H1 (cell line): ENCODE measurements around the gene TFAP2E. TPM values are rescaled to one million over a fixed set of nuclear protein-coding genes. Genes with fewer than 3 reads are reported as not detected.

Source experiments
- CTCF ChIA-PET: fragments of 300-600 bp; sonication (Branson Sonifier 250); formaldehyde crosslinking; loops from one replicate; lab custom pipeline; 2021; ENCODE audit not compliant: partially characterized antibody; lab: Charles Lee
- POLR2A ChIA-PET: fragments of 300-600 bp; sonication (Branson Sonifier 250); formaldehyde crosslinking; loops from one replicate; lab custom pipeline; 2021; ENCODE audit warnings: inconsistent platforms; ENCODE audit not compliant: partially characterized antibody; lab: Charles Lee
- DNase-seq, 2 experiments: peaks; one replicate each; pipeline versions ENCODE4 v3.0.0 to v3.0.0-alpha.2; 2010 to 2022; ENCODE audit warnings: low spot score in 2 of 2, low read depth in 1 of 2, mixed read lengths in 1 of 2
- FAIRE-seq: peaks from 2 replicates; lab custom pipeline; 2011; peaks lifted over from hg19 to GRCh38; lab: Jason Lieb, UNC
- H2AFZ ChIP-seq: 2 replicates; pipeline ENCODE4 v1.8.1; 2012; ENCODE audit warnings: low read length, inconsistent platforms
- H2AK5ac ChIP-seq: 2 replicates; pipeline ENCODE4 v1.6.1; 2013; ENCODE audit warnings: low read depth, low read length
- H2BK120ac ChIP-seq: replicated peaks from 2 replicates; pipeline ENCODE3; 2013; ENCODE audit warnings: low read depth, low read length, inconsistent platforms
- H2BK12ac ChIP-seq: 2 replicates; pipeline ENCODE4 v1.6.1; 2013; ENCODE audit warnings: low read depth, low read length
- H2BK15ac ChIP-seq: 2 replicates; pipeline ENCODE4 v1.6.1; 2013; ENCODE audit warnings: low read length
- H2BK20ac ChIP-seq: 2 replicates; pipeline ENCODE4 v1.6.1; 2013; ENCODE audit warnings: low read length
- H2BK5ac ChIP-seq: 2 replicates; pipeline ENCODE4 v1.6.1; 2013; ENCODE audit warnings: low read depth, low read length
- H3K14ac ChIP-seq: 2 replicates; pipeline ENCODE4 v1.6.1; 2013; ENCODE audit warnings: inconsistent platforms; ENCODE audit not compliant: insufficient read length
- H3K18ac ChIP-seq: 2 replicates; pipeline ENCODE4 v1.6.1; 2013; ENCODE audit warnings: low read length; ENCODE audit errors: extremely low read depth
- H3K23ac ChIP-seq: 2 replicates; pipeline ENCODE4 v1.6.1; 2013; ENCODE audit warnings: inconsistent platforms; ENCODE audit not compliant: insufficient read length
- H3K23me2 ChIP-seq: 2 replicates; pipeline ENCODE4 v1.6.1; 2013; ENCODE audit warnings: low read depth, low read length
- H3K27ac ChIP-seq: 2 replicates; pipeline ENCODE4 v1.6.1; 2011; ENCODE audit warnings: low read depth, low read length, inconsistent platforms
- H3K27me3 ChIP-seq, 4 experiments: replicated peaks in 1 of 4; 1 replicate in 1 of 4; 2 replicates in 3 of 4; pipeline versions ENCODE4 v1.6.1 to v1.8.1; 2011 to 2013; ENCODE audit warnings: low read length in 3 of 4, mild to moderate bottlenecking in 3 of 4, inconsistent platforms in 2 of 4, mixed read lengths in 2 of 4, moderate library complexity in 1 of 4; ENCODE audit not compliant: control insufficient read depth in 3 of 4, insufficient read depth in 3 of 4; ENCODE audit errors: extremely low read depth in 1 of 4
- H3K36me3 ChIP-seq, 4 experiments: 2 replicates each; pipeline versions ENCODE4 v1.6.1 to v1.8.1; 2011 to 2013; ENCODE audit warnings: mild to moderate bottlenecking in 4 of 4, low read length in 3 of 4, moderate library complexity in 2 of 4, control low read depth in 1 of 4, inconsistent platforms in 1 of 4; ENCODE audit not compliant: insufficient read depth in 4 of 4, control insufficient read depth in 2 of 4
- H3K4ac ChIP-seq: replicated peaks from 2 replicates; pipeline ENCODE3; 2013; ENCODE audit warnings: low read length, low read depth, mixed read lengths, inconsistent platforms; ENCODE audit not compliant: insufficient read length
- H3K4me1 ChIP-seq, 4 experiments: replicated peaks in 1 of 4; 1 replicate in 1 of 4; 2 replicates in 3 of 4; pipeline versions ENCODE4 v1.6.1 to v1.8.1; 2011 to 2013; ENCODE audit warnings: low read length in 3 of 4, inconsistent platforms in 2 of 4, mixed read lengths in 1 of 4; ENCODE audit not compliant: insufficient read depth in 4 of 4, control insufficient read depth in 3 of 4
- H3K4me2 ChIP-seq, 2 experiments: 2 replicates each; pipeline versions ENCODE4 v1.6.1 to v1.8.1; 2011 to 2013; ENCODE audit warnings: low read depth in 2 of 2, low read length in 2 of 2, control low read depth in 1 of 2, inconsistent platforms in 1 of 2, mild to moderate bottlenecking in 1 of 2; ENCODE audit not compliant: insufficient read depth in 1 of 2
- H3K4me3 ChIP-seq, 4 experiments: fragments of 200-600, 300-600 bp in 1 of 4; sonication (generic), shearing (Covaris generic), sonication (Bioruptor Twin) in 1 of 4; 2 replicates each; pipeline versions ENCODE4 v1.5.1 to v1.8.1; 2011 to 2016; ENCODE audit warnings: low read length in 4 of 4, low read depth in 3 of 4, control low read depth in 2 of 4, inconsistent platforms in 2 of 4, mild to moderate bottlenecking in 2 of 4, mixed read lengths in 1 of 4, moderate library complexity in 1 of 4; ENCODE audit not compliant: insufficient read depth in 2 of 4; ENCODE audit errors: extremely low read depth in 1 of 4
- H3K56ac ChIP-seq: replicated peaks from 2 replicates; pipeline ENCODE3; 2013; ENCODE audit warnings: low read depth, mild to moderate bottlenecking, mixed read lengths, low read length, inconsistent platforms; ENCODE audit not compliant: insufficient read length
- H3K79me1 ChIP-seq: 2 replicates; pipeline ENCODE4 v1.6.1; 2013; ENCODE audit warnings: low read depth, low read length, control low read depth
- H3K79me2 ChIP-seq, 2 experiments: 2 replicates each; pipeline versions ENCODE4 v1.6.1 to v1.8.1; 2012 to 2013; ENCODE audit warnings: low read length in 2 of 2, mild to moderate bottlenecking in 2 of 2, inconsistent platforms in 1 of 2; ENCODE audit not compliant: insufficient read depth in 2 of 2, control insufficient read depth in 1 of 2
- H3K9ac ChIP-seq, 4 experiments: replicated peaks in 1 of 4; 1 replicate in 1 of 4; 2 replicates in 3 of 4; pipeline versions ENCODE4 v1.6.1 to v1.8.1; 2011 to 2013; ENCODE audit warnings: low read depth in 3 of 4, low read length in 3 of 4, control low read depth in 2 of 4, mild to moderate bottlenecking in 2 of 4, moderate library complexity in 2 of 4, inconsistent platforms in 1 of 4; ENCODE audit errors: extremely low read depth in 1 of 4
- H3K9me3 ChIP-seq, 2 experiments: 2 replicates each; pipeline versions ENCODE4 v1.6.1 to v1.8.1; 2012 to 2013; ENCODE audit warnings: mild to moderate bottlenecking in 2 of 2, moderate library complexity in 2 of 2, control low read depth in 1 of 2, inconsistent platforms in 1 of 2, low read depth in 1 of 2, low read length in 1 of 2, mixed read lengths in 1 of 2; ENCODE audit not compliant: insufficient read depth in 2 of 2
- H4K20me1 ChIP-seq, 2 experiments: replicated peaks in 1 of 2; 2 replicates each; pipeline versions ENCODE3 to v1.8.1; 2011 to 2013; ENCODE audit warnings: inconsistent platforms in 2 of 2, low read length in 2 of 2, mild to moderate bottlenecking in 1 of 2; ENCODE audit not compliant: insufficient read depth in 2 of 2, control insufficient read depth in 1 of 2
- H4K5ac ChIP-seq: 2 replicates; pipeline ENCODE4 v1.6.1; 2013; ENCODE audit warnings: low read length, low read depth, mixed read lengths, inconsistent platforms; ENCODE audit not compliant: insufficient read length
- H4K8ac ChIP-seq: 2 replicates; pipeline ENCODE4 v1.8.0; 2013; ENCODE audit warnings: mild to moderate bottlenecking, moderate library complexity, low read length, inconsistent platforms; ENCODE audit not compliant: insufficient read depth; ENCODE audit errors: extremely low read depth
- H4K91ac ChIP-seq: replicated peaks from 2 replicates; pipeline ENCODE3; 2013; ENCODE audit warnings: low read length, mixed read lengths, inconsistent platforms; ENCODE audit not compliant: insufficient read length
- CBX5 ChIP-seq: fragments of 300-800, 300-1000 bp; sonication (generic); IDR thresholded peaks from 2 replicates; pipeline ENCODE4 v1.7.1; 2016; ENCODE audit warnings: antibody characterized with exemption, low read length, low read depth
- CBX8 ChIP-seq: fragments of 300-800, 300-1000 bp; sonication (generic); IDR thresholded peaks from 2 replicates; pipeline ENCODE4 v1.7.1; 2016; ENCODE audit warnings: low read depth, low read length, borderline replicate concordance
- CEBPB ChIP-seq: IDR thresholded peaks from 2 replicates; pipeline ENCODE4 v1.6.1; 2012; ENCODE audit warnings: low read depth, low read length
- CTBP2 ChIP-seq: IDR thresholded peaks from 2 replicates; pipeline ENCODE4 v1.7.0; 2011; ENCODE audit warnings: borderline replicate concordance, mild to moderate bottlenecking, moderate library complexity, mixed read lengths, low read length; ENCODE audit not compliant: insufficient read depth, insufficient read length
- HDAC2 ChIP-seq, 2 experiments: fragments of 300-600 bp in 1 of 2; sonication (generic) in 1 of 2; IDR thresholded peaks; 2 replicates each; pipeline ENCODE4 v1.6.1; 2011 to 2012; ENCODE audit warnings: low read depth in 2 of 2, low read length in 2 of 2, mild to moderate bottlenecking in 2 of 2, moderate library complexity in 2 of 2, borderline replicate concordance in 1 of 2, inconsistent platforms in 1 of 2
- JUN ChIP-seq: IDR thresholded peaks from 2 replicates; pipeline ENCODE4 v1.6.1; 2011; ENCODE audit warnings: low read depth, mild to moderate bottlenecking, improper control_type of control experiment, low read length
- PHF8 ChIP-seq: fragments of 200-600 bp; sonication (generic); conservative IDR thresholded peaks from 2 replicates; pipeline ENCODE4 v1.7.1; 2012; ENCODE audit warnings: low read depth, mild to moderate bottlenecking, inconsistent platforms, low read length, moderate library complexity
- POLR2A ChIP-seq, 2 experiments: IDR thresholded peaks; 1 replicate in 1 of 2; 2 replicates in 1 of 2; pipeline ENCODE4 v1.6.1; 2011; ENCODE audit warnings: low read depth in 2 of 2, low read length in 2 of 2, mild to moderate bottlenecking in 2 of 2; ENCODE audit errors: control extremely low read depth in 1 of 2
- POU5F1 ChIP-seq: IDR thresholded peaks from 2 replicates; pipeline ENCODE4 v1.6.1; 2011; ENCODE audit warnings: low read depth, mild to moderate bottlenecking, low read length, moderate library complexity
- SAP30 ChIP-seq: fragments of 300-600 bp; sonication (generic); IDR thresholded peaks from 2 replicates; pipeline ENCODE4 v1.7.1; 2012; ENCODE audit warnings: low read length, moderate library complexity, mild to moderate bottlenecking, inconsistent platforms; ENCODE audit not compliant: insufficient read depth, insufficient replicate concordance
- SP2 ChIP-seq: IDR thresholded peaks from 2 replicates; pipeline ENCODE4 v1.6.1; 2012; ENCODE audit warnings: mild to moderate bottlenecking, low read length, inconsistent platforms
- TBP ChIP-seq: IDR thresholded peaks from 2 replicates; pipeline ENCODE4 v1.6.1; 2011; ENCODE audit warnings: low read depth, low read length, improper control_type of control experiment
- WGBS, 2 experiments: shearing (Covaris generic) in 1 of 2; methylation state at CpG; one replicate each; pipeline versions ENCODE4 v1.1.6 to v1.1.7; 2013 to 2015; ENCODE audit warnings: low lambda C conversion rate in 2 of 2, mixed read lengths in 2 of 2, inconsistent platforms in 1 of 2, low coverage in 1 of 2, missing lambda C conversion rate in 1 of 2; ENCODE audit not compliant: insufficient replicate concordance in 2 of 2, insufficient coverage in 1 of 2, insufficient read length in 1 of 2; ENCODE audit errors: extremely low coverage in 1 of 2, missing lambda C conversion rate in 1 of 2; 5-methylcytosine and 5-hydroxymethylcytosine counted together
- polyA plus RNA-seq, 7 experiments: library from polyadenylated mRNA; depleted of rRNA in 3 of 7; stranded (reverse) in 5 of 7; unstranded in 2 of 7; fragments of >200 nt in 5 of 7; fragments of 200-250 nt in 2 of 7; gene quantifications; 1 replicate in 5 of 7; 2 replicates in 1 of 7; 4 replicates in 1 of 7; pipeline versions ENCODE4 v1.2.1 to v1.2.3, GENCODE V29; 2011 to 2013; ENCODE audit warnings: missing spikeins in 2 of 7, mixed read lengths in 2 of 7
- total RNA-seq: library from RNA; stranded (reverse); fragmentation: NEBNext Ultra II Directional; extraction: Animal tissue kit (Norgen Biotek cat#: 25700); gene quantifications from 2 replicates; pipeline ENCODE4 v1.2.1, GENCODE V29; 2021

Gene TFAP2E
- total and polyA plus RNA-seq, 2 of the 8 experiments (the other 6 are each of a cell fraction or from before 2014, with no cell fraction given) = 0.24 to 0.50 TPM

DNA sequence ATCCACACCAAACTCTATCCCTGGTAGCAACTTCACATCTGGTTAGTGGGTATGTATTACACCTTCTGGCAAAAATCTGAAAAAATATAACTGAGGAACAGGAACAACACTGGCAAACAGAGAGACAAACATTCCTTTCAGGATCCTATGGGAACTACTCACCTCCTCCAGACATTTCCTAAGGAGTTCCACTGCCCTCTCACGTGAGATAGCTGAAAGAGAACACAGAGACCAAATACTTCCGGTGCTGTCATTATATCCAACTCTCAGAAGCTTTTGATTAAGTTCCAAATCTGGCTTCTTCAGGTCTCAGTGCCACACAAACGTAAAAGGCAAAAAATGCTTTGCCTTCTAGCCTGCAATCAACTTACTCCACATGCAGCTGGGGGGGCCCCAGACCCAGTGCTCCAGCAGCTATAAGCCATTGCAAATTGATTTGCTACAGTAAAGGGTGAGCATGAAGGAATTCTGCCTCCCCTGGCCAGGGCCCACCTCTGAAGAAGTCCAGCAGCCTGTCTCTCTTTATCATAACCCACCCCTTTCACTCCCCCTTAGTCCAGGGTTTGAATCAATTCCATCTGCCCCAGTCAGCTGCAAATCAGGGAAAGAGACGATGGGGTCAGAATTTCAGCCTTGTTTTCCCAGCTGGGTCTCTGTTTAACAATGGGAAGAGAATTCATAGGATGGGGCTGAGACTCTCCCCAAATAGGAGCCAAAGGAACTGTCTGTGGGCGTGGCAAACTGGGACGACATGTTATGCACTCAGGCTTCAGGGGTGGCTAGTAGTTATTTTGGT, 32.2 kb downstream of the TFAP2E start:
- Histone ChIP-seq H2BK20ac (no peak overlapping the region), H3K4me3 (no peak overlapping the region), H3K9ac (no peak overlapping the region), H4K20me1 (peaks cover 0 to 5% of the 10 kb centered on the region in 2 experiments), H4K5ac (no peak overlapping the region), H2BK120ac (no peak overlapping the region), H2BK15ac (no peak overlapping the region), H2BK12ac (no peak overlapping the region), H3K4ac (no peak overlapping the region), H3K4me1 (no peaks in the 10 kb centered on the region), H3K18ac (no peak overlapping the region), H3K23me2 (no peaks in the 10 kb centered on the region), H3K14ac (no peak overlapping the region), H3K27me3 (no peaks in the 10 kb centered on the region), H3K79me2 (peaks cover 0 to 13% of the 10 kb centered on the region in 2 experiments; a peak in 2 of 4 replicates), H4K8ac (no peak overlapping the region), H3K9me3 (no peaks in the 10 kb centered on the region), H3K4me2 (no peak overlapping the region), H3K27ac (no peak overlapping the region), H4K91ac (no peak overlapping the region), H3K79me1 (no peaks in the 10 kb centered on the region; the same call in 1 of the 2 replicates), H3K23ac (no peak overlapping the region), H3K56ac (no peak overlapping the region), H2AFZ (no peak overlapping the region), H2BK5ac (no peak overlapping the region), H3K36me3 (peaks cover 4 to 55% (median 36%) of the 10 kb centered on the region in 4 experiments; a peak in 5 of 8 replicates), H2AK5ac (no peak overlapping the region)
- 82% methylated on average over 6 of the region's 6 CpGs; no CpG with 5 or more reads in 1 of the 2 experiments for WGBS, 2 experiments
- no peak for FAIRE-seq
- ChIA-PET POLR2A (interaction anchor here (0.9 kb wide), 1 partner anchor 165 kb away, joined by 3 read pairs; the partner anchor contains the start of gene CLSPN), CTCF (interaction anchor here (0.6 to 7.8 kb wide), 9 partner anchors 9 to 178 kb away, joined by 3 to 38 read pairs (median 4); no protein-coding TSS in a partner anchor)
- peak in 1 of 2 experiments; percentile 35 for DNase-seq
- TF ChIP-seq CEBPB = no peak
- TF ChIP-seq SP2 = no peak
- TF ChIP-seq POU5F1 = no peak
- no peak for TF ChIP-seq POLR2A (IDR thresholded peaks at IDR 0.05; ENCODE audit: control extremely low read depth in 1 of 2, low read depth in 2 of 2, low read length in 2 of 2)
- TF ChIP-seq SAP30 = no peak
- no peak for TF ChIP-seq CBX8
- no peak for TF ChIP-seq HDAC2 (IDR thresholded peaks at IDR 0.05; ENCODE audit: borderline replicate concordance in 1 of 2, low read depth in 2 of 2, low read length in 2 of 2)
- TF ChIP-seq CTBP2 = no peak
- TF ChIP-seq PHF8 = no peak
- no peak for TF ChIP-seq CBX5
- TF ChIP-seq JUN = no peak
- no peak for TF ChIP-seq TBP
